Stimulated activated CD4-positive, alpha-beta T cell treated with anti-CD3 and anti-CD28 coated beads, Interleukin-1b, Interleukin-23, amount 100 ng/mL, for 4 hours (primary cell): ENCODE data around the gene NOL8.

Source experiments
- DNase-seq, 2 donors: peaks; one replicate each; pipeline ENCODE4 v3.0.0-alpha.2; 2020; ENCODE audit warnings: low read depth in 2 of 2

The NOL8 gene

GRCh38 chr9:92312887-92313623 lies 12.1 kb downstream of the NOL8 start:
- DNase-seq, result no peak

DNA sequence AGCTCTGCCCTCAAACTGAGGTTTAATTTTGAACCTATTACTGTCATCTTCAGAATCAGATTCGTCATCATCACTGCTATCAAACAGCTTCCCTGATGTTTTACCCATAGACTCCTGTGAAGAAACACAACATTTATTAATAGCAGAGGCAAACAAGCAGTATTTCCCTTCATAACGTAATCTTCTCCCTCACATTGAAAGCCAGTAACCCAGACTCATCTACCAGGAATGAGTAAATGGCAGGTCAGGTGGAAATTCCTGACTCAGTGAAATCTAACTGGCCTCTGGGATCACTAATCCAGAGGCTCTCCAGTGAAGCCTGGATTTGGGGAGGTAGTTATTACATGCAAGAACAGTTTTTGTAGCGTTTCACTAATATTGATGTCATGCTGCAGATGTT lies 14.6 kb downstream of the NOL8 start:
- DNase-seq, result no peak

DNA sequence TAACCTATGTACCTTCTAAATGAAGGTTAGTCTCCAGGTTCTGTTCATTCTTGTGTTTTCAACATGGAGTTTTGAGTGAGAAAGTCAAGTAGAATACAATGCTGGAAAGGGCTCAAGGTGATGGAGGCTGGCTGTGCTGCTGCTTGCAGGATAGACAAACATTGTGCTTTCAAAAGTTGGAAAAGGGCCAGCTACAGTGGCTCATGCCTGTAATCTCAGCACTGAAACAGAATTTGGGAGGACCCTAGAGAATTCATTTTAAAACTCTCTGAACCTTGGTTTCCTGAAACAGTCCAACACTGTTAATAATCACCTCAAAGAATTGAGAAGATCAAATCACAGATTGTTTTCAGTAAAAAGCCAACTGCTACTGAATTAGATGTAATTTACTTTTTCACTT lies 16.3 kb downstream of the NOL8 start:
- no peak for DNase-seq

DNA sequence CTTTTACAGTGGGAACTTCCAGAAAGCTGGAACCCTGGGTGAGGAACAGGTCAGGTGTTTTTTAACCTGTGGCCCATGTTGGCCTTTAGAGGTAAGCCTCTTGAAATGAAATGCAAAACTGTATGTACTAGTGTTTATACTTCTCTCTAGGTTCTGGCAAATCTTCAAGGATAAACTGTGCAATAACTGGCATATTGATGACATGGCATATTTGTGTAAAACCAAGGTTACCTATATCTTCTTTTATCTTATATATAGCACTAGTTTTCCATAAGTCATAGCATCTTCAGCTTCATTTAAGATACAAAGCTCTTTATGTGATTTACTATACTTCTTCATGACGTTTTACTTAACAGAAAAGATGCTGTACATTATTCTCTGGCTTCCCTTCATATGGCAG lies 24.2 kb downstream of the NOL8 start:
- DNase-seq, result no peak

DNA sequence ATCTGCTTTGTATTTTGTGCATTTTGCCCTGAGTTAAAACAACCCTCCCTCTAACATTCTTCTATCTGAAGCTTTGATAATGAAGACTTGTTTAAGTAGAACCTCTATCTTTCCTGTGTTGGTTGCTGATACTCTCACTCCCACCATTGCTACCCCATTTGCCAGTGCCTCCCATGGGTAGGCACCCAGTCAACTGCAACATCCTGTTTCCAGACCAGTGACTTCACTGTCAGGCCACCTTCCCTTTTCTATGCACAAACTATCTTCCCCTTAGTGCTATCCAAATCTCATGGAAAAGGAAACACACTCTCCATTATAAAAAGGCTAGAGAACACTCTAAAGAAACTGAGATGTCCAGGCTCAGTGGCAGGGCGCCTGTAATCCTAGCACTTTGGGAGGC lies 26.0 kb downstream of the NOL8 start:
- DNase-seq, result no peak

GRCh38 chr9:92298036-92298435 lies 27.1 kb downstream of the NOL8 start:
- DNase-seq, result no peak

DNA sequence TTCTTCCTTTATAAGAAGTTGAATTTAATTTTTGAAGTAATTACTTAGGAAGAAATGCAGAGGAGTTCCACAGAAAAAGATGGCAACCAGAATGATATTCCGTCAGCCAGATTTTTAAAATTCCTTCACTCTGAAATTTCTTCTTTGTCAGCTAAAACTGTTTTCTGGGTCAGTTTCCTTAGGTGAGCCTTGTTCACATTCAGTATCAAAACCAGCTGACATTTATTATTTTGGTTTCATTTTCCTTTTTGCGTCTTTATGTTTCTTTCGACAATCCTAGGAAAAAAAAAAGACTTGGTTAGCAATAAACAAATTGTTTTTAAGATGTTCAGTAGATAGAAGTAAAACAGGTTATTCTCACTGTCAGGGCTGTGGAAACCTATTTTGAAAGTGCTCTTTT lies 27.5 kb downstream of the NOL8 start:
- DNase-seq, result no peak

GRCh38 chr9:92295827-92296258 lies 29.3 kb downstream of the NOL8 start:
- DNase-seq, result no peak

GRCh38 chr9:92295240-92295790 lies 29.8 kb downstream of the NOL8 start:
- no peak for DNase-seq

DNA sequence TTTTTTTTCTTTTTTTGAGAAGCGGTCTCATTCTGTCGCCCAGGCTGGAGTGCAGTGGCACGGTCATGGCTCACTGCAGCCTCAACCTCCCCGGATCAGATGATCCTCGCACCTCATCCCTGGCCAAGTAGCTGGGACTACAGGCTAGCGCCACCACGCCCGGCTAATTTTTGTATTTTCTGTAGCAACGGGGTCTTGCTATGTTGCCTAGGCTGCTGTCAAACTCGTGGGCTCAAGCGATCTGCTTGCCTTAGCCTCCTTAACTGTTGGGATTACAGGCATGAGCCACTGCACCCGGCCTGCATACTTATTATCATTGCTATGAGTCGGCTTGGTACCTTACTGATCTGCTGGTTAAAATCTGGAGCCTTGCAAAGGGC lies 30.9 kb downstream of the NOL8 start:
- DNase-seq, result no peak

- DNase-seq, result peak; percentile 99 to 100
These were observed 31.5 kb downstream of the NOL8 start, which contains the start of gene IARS1 for GRCh38 chr9:92293452-92294296. Gene IARS1 (minus strand): TSS chr9:92293697. CDS start chr9:92289419, 4,278 bp downstream.

GRCh38 chr9:92293075-92293354 lies 32.1 kb downstream of the NOL8 start:
- DNase-seq, result no peak

DNA sequence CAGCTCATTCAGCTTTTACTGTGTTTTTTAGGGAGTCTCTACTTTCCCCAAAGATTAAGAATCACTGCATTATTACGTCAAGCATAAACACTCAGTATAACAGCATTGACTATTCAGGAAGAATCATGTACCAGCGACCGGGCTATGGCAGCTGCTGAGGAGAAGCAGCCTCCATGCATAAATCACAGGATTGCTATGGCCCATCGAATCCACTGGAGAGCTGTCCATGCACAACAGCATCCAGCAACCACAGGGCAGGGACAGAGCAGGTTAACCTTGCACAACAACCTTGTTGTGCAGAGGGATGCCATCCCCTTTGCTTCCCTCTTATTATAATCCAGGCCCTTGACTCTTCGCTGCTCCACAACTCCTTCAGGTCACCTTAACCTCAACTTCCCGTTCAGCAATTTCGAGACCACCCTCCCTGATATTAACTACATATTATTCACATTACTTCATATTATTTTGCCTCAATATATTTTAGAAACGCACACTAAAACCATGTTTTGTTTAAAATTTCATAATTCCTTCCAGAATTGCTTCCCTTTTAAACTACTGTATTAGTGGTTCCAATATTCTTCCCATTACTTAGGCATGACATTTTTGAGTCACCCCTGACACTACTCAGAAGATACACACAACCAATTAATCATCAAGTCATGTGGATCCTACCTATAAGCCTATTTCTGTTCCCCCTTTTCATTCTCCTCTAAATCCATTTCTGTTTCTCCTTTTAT lies 32.6 kb downstream of the NOL8 start:
- no peak for DNase-seq

GRCh38 chr9:92291577-92291976 lies 33.6 kb downstream of the NOL8 start:
- DNase-seq, result no peak

DNA sequence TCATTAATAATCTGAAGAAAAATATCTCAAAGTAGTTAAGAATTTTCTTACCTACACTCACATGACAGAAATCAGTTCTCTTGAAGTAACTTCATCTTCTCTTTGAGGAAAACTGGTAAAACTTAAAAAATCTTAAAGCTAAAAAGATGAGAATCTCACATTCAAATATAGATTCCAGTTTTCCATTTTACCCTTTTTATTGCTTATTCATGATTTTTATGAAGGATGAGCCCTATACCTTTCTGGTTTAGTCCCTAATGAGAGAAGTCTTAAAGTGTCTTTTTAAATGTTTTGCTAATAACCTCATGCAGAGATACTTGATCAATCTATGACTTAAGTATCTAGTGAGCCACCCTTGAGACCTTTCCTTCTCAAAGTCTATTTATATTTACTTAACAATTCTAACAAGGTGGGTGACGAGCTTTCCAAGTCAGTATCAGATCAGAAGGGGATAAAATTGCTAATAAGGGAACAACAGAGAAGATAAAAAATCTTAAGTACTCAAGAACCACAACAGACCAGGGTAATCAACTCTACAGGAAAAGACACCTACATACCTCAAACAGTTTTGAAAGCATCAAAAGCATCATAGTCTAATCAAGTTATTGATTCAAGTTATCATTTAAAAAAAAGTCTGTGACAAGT lies 34.2 kb downstream of the NOL8 start:
- no peak for DNase-seq

DNA sequence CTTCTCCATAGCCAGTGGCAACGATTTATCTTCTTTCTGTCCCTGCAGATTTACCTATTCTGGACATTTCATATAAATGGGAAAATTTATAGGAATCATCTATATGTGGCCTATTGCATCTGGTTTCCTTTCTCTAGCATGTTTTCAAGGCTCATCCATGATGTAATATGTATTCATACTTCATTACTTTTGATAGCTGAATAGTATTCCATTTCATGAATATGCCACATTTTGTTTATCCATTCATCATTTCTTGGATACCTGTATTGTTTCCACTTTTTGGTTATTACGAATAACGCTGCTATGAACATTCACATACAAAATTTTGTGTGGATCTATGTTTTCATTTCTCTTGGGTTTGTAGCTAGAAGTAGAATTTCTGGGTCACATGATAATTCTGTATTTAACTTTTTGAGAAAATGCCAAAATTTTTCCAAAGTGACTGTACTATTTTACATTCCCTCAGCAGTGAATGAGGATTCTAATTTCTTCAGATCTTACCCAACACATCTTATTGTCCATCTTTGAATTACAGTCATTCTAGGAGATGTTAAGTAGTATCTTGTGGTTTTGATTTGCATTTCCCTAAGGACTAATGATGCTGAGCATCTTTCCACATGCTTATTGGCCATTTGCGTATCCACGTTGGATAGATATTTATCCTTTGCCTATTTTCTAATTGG lies 35.3 kb downstream of the NOL8 start:
- DNase-seq, result no peak

DNA sequence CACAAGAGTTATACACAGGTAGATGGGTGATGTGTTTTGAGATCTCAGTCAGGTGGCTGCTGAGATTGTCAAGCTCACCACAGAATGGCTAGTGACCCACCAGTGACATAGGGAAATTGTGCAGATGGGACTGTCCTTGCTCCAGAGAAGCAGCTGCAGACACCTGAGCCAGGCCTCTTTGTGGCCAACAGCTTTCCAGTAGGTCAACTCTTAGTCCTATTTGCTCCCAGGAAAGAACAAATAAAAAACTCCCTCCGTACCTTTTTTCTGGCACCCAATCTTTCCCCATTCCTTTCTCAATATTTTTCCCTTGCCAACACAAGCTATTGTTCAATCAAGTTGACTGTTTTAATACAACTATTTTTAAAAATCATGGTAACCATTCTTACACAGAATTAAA lies 45.8 kb downstream of the NOL8 start:
- DNase-seq, result no peak

DNA sequence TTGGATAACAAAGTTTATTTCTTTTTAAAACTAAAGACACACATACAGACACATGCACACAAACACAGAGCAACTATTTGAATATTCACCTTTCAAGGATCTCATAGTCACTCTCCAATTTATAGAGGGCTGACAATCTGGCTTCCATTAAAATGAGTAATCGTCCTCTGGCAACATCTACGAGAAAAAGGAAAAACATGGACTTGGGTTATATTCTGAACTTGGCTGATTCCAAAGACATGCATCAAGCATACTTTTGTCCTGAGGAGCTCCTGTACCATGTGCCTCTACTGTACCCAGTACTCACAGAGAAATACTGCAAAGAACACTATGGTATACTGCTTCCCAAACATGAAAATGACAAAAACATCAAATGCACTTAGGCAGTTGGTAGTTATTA lies 47.0 kb downstream of the NOL8 start:
- DNase-seq, result no peak

GRCh38 chr9:92276331-92277032 lies 48.7 kb downstream of the NOL8 start:
- no peak for DNase-seq

GRCh38 chr9:92275541-92275940 lies 49.6 kb downstream of the NOL8 start:
- no peak for DNase-seq

DNA sequence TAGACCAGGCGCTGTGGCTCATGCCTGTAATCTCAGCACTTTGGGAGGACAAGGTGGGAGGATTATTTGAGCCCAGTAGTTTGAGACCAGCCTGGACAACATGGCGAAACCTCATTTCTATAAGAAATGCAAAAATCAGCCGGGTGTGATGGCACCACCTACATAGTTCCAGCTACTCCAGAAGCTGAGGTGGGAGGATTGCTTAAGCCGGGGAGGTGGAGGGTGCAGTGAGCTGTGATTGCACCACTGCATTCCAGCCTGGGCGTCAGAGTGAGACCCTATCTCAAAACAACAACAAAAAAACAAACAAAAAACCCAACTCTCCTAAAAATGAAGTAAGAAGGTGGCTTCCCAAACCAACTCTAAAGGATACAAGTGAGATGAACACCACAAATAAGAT lies 54.6 kb downstream of the NOL8 start:
- no peak for DNase-seq
